Measurements from ENCODE around the gene GRPEL1. TPM values are rescaled to one million over a fixed set of nuclear protein-coding genes. Genes with fewer than 3 reads are reported as not detected.

The GRPEL1 gene
- total and polyA plus RNA-seq, 9 of the 15 experiments (the other 6 are each of a cell fraction or from before 2014, with no cell fraction given): 43.4 to 192 (median 86.6) TPM

GRCh38 chr4:7049739-7050138 is 18.1 kb downstream of the GRPEL1 start:
- in situ Hi-C loops (cut with MboI): no loop called here
- Histone ChIP-seq H3K4me2 (ENCODE audit: insufficient read depth, low read length) (no peak overlapping the region), H3K9me1 (ENCODE audit: control insufficient read depth, insufficient read depth, low read length) (peaks cover 6% of the 10 kb centered on the region), H3K9ac (ENCODE audit: insufficient read depth in 1 of 2, low read depth in 2 of 2, low read length in 2 of 2) (peak overlapping the region in 1 of 2 experiments; percentile 40; a peak in 1 of 4 replicates), H3K79me2 (ENCODE audit: control insufficient read depth, insufficient read depth, low read length) (peaks cover 56% of the 10 kb centered on the region), H3K36me3 (ENCODE audit: control insufficient read depth, insufficient read depth, low read length) (peaks cover 32% of the 10 kb centered on the region; the same call in 2 of the 3 replicates), H3K27ac (ENCODE audit: extremely low read depth, low read depth, low read length) (no peak overlapping the region), H4K20me1 (replicated peaks; ENCODE audit: control insufficient read depth, insufficient read depth, low read length) (peaks cover 22% of the 10 kb centered on the region), H3K4me3 (no peak overlapping the region), H3K4me1 (replicated peaks in 1 of 2; ENCODE audit: control insufficient read depth in 2 of 2, insufficient read depth in 2 of 2, low read length in 2 of 2) (peaks cover 9 to 57% of the 10 kb centered on the region in 2 experiments; a peak in 4 of 5 replicates), H2AFZ (ENCODE audit: low read depth, low read length) (no peak overlapping the region), H3K27me3 (ENCODE audit: control insufficient read depth in 2 of 2, insufficient read depth in 2 of 2, low read length in 2 of 2) (no peaks in the 10 kb centered on the region), H3K9me3 (replicated peaks; ENCODE audit: control insufficient read depth, insufficient read depth, low read depth, low read length) (no peaks in the 10 kb centered on the region)
- no peak for DNase-seq (ENCODE audit: extremely low read depth in 1 of 4, low spot score in 3 of 4)
- no TSS peak for BruUV-seq (replicated peaks)
- ChIA-PET CTCF (ENCODE audit: low intra/inter-chr PET ratio) (no interaction called here), POLR2A (interaction anchor here (0.6 to 1.9 kb wide), 5 partner anchors 10 to 281 kb away, joined by 3 to 8 read pairs (median 4); partner anchors contain the start of gene GRPEL1)
- TF ChIP-seq RBM14 (IDR thresholded peaks at IDR 0.05; ENCODE audit: borderline replicate concordance, insufficient read depth, low read depth, low read length): no peak
- no peak for TF ChIP-seq PATZ1 (CRISPR knock-in tag; IDR thresholded peaks at IDR 0.05; ENCODE audit: borderline replicate concordance)
- TF ChIP-seq CC2D1A (IDR thresholded peaks at IDR 0.05): no peak
- no peak for TF ChIP-seq RBM15 (IDR thresholded peaks at IDR 0.05; ENCODE audit: insufficient read depth, low read length)
- TF ChIP-seq ZKSCAN8 (CRISPR knock-in tag; IDR thresholded peaks at IDR 0.05): no peak
- no peak for TF ChIP-seq FIP1L1 (IDR thresholded peaks at IDR 0.05; ENCODE audit: low read depth, low read length, poor library complexity, severe bottlenecking)
- TF ChIP-seq MCM3 (IDR thresholded peaks at IDR 0.05): no peak
- no peak for TF ChIP-seq TAF1 (IDR thresholded peaks at IDR 0.05; ENCODE audit: control insufficient read depth, extremely low read depth, insufficient read depth, low read length, severe bottlenecking)
- TF ChIP-seq PML (IDR thresholded peaks at IDR 0.05; ENCODE audit: low read length): no peak
- TF ChIP-seq ETV1 (tag; conservative IDR thresholded peaks at IDR 0.05; ENCODE audit: low read depth): no peak
- TF ChIP-seq POLR2A (conservative IDR thresholded peaks at IDR 0.05): no peak
- no peak for TF ChIP-seq FOS (IDR thresholded peaks at IDR 0.05; ENCODE audit: extremely low read depth, insufficient read length)
- 94% methylated on average over 10 of the region's 11 CpGs for WGBS (ENCODE audit: insufficient coverage, low coverage, missing lambda C conversion rate)
- intact Hi-C loops (cut with micrococcal nuclease): no loop called here
- FAIRE-seq: no peak
- ATAC-seq: no peak; the same call in 2 of the 3 replicates

All from K562 (cell line).